AG04450 (cell line): ENCODE data around the gene ANKRD13C. TPM values are rescaled to one million over a fixed set of nuclear protein-coding genes. Genes with fewer than 3 reads are reported as not detected.

Experiments used
- CTCF ChIA-PET: fragments of 300-600, 350-600 bp; formaldehyde crosslinking; extraction: SDS; loops from one replicate; lab custom pipeline; 2022; ENCODE audit warnings: antibody characterized with exemption, inconsistent platforms; lab: Charles Lee
- POLR2A ChIA-PET: fragments of 350-600 bp; formaldehyde crosslinking; extraction: SDS; loops from one replicate; lab custom pipeline; 2021; ENCODE audit warnings: antibody characterized with exemption, inconsistent platforms; lab: Yijun Ruan, JAX
- DNase-seq: peaks from one replicate; pipeline ENCODE4 v3.0.0-alpha.2; 2011; ENCODE audit warnings: low read depth, low spot score
- H3K27ac ChIP-seq: one replicate; pipeline ENCODE4 v1.5.1; 2012; ENCODE audit warnings: low read depth, low read length, control low read depth
- H3K27me3 ChIP-seq: one replicate; pipeline ENCODE4 v1.6.0; 2012; ENCODE audit warnings: low read length; ENCODE audit not compliant: control insufficient read depth, insufficient read depth
- H3K4me3 ChIP-seq: 2 replicates; pipeline ENCODE4 v1.5.1; 2011; ENCODE audit warnings: mild to moderate bottlenecking, low read depth, low read length, control low read depth
- H3K9me3 ChIP-seq: 2 replicates; pipeline ENCODE4 v1.5.1; 2012; ENCODE audit warnings: low read length; ENCODE audit not compliant: control insufficient read depth, insufficient read depth
- polyA plus RNA-seq: library from polyadenylated mRNA; depleted of rRNA; stranded (reverse); fragments of >200 nt; gene quantifications from 2 replicates; pipeline ENCODE4 v1.2.3, GENCODE V29; 2011
- TF ChIP-seq, protein P1 (sequence below): IDR thresholded peaks from 2 replicates; pipeline ENCODE4 v1.5.1; 2011; ENCODE audit warnings: low read depth, low read length, control low read depth, inconsistent platforms

ANKRD13C gene
- polyA plus RNA-seq, 1 experiment = 18.1 TPM

DNA sequence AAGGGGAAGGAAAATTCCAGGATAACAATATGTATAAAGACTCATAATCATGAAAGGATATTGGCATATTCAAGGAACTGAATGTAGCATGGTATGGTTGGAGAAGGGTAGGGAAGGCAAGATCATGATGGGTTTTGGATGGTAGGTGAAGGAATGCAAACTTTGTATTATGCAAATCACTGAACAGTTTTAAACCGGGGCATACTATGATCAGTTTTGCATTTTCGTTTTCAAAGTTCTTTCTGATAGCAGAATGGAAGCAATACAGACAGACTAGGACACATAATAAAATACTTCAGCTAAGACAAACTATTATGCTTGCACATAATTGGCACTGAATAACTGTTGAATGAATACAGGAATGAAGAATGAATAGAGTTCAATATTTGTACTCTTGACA lies 42.1 kb upstream of the ANKRD13C start:
- DNase-seq = no peak
- TF ChIP-seq, protein P1, sequence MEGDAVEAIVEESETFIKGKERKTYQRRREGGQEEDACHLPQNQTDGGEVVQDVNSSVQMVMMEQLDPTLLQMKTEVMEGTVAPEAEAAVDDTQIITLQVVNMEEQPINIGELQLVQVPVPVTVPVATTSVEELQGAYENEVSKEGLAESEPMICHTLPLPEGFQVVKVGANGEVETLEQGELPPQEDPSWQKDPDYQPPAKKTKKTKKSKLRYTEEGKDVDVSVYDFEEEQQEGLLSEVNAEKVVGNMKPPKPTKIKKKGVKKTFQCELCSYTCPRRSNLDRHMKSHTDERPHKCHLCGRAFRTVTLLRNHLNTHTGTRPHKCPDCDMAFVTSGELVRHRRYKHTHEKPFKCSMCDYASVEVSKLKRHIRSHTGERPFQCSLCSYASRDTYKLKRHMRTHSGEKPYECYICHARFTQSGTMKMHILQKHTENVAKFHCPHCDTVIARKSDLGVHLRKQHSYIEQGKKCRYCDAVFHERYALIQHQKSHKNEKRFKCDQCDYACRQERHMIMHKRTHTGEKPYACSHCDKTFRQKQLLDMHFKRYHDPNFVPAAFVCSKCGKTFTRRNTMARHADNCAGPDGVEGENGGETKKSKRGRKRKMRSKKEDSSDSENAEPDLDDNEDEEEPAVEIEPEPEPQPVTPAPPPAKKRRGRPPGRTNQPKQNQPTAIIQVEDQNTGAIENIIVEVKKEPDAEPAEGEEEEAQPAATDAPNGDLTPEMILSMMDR = no peak
- H3K4me3 ChIP-seq = no peak overlapping the region
- ChIA-PET CTCF (no interaction called here), POLR2A (no interaction called here)
- no peaks in the 10 kb centered on the region for H3K9me3 ChIP-seq
- no peaks in the 10 kb centered on the region for H3K27me3 ChIP-seq
- H3K27ac ChIP-seq = no peak overlapping the region

DNA sequence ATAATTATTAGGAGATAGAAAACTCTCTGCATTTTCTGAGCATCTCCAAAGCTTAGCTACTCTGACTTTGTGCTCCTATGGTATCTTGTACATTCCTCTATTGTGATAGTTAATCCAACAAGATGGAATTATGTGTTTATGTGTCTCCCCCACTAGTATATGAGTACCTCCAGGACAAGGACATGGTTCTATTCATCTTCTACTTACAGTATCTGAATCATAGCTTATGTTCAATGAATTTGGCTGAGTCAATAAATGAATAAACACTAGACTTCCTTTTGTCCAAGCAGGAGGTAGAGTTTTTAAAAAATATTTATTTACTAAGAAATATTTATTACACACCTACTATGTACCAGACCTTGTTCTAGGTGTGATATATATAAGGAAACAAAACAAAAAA lies 38.1 kb upstream of the ANKRD13C start:
- H3K27me3 ChIP-seq = no peaks in the 10 kb centered on the region
- ChIA-PET CTCF (no interaction called here), POLR2A (no interaction called here)

DNA sequence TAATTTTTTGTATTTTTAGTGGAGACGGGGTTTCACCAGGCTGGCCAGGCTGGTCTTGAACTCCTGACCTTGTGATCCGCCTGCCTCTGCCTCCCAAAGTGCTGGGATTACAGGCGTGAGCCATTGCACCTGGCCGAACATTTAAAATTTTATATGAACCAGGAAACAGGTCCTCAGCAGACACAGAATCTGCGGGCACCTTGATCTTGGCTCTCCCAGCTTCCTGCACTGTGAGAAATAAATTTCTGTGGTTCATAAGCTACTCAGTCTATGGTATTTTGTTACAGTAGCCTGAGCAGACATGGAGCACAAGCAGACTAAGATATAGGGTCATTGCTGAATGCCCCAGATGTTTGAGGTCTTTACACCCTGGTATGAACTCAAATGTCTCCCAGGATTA lies 33.0 kb upstream of the ANKRD13C start:
- no peak for DNase-seq
- no peaks in the 10 kb centered on the region for H3K9me3 ChIP-seq
- no peak overlapping the region for H3K27ac ChIP-seq
- CTCF ChIA-PET = no interaction called here
- POLR2A ChIA-PET = no interaction called here
- no peak overlapping the region for H3K4me3 ChIP-seq
- H3K27me3 ChIP-seq = no peaks in the 10 kb centered on the region
- TF ChIP-seq, protein P1 = no peak

More for the DNA sequence above, 38.1 kb upstream of the ANKRD13C start:
- DNase-seq = no peak
- Histone ChIP-seq H3K4me3 (no peak overlapping the region), H3K9me3 (no peaks in the 10 kb centered on the region), H3K27ac (no peak overlapping the region)
- TF ChIP-seq, protein P1 = no peak

DNA sequence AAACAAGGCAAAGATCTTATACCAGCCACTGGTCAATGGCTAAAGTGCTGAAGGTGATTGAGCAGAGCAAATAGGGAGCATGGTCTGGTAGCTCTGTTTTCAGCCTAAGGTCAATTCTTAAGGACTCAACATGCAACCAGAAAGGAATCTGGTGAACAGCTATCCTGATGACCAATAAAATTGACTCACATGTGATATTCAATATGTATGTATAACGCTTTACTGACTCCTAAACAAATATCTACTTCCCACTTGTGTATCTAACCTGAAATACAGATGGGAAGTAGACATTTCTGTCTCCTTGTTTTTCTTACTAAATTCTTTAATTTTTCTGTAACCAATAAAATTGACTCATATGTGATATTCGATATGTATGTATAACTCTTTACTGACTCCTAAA lies 31.6 kb upstream of the ANKRD13C start:
- H3K4me3 ChIP-seq = no peak overlapping the region
- no peak overlapping the region for H3K27ac ChIP-seq
- ChIA-PET POLR2A (no interaction called here), CTCF (no interaction called here)
- no peaks in the 10 kb centered on the region for H3K27me3 ChIP-seq
- DNase-seq = no peak
- no peaks in the 10 kb centered on the region for H3K9me3 ChIP-seq
- TF ChIP-seq, protein P1 = no peak

DNA sequence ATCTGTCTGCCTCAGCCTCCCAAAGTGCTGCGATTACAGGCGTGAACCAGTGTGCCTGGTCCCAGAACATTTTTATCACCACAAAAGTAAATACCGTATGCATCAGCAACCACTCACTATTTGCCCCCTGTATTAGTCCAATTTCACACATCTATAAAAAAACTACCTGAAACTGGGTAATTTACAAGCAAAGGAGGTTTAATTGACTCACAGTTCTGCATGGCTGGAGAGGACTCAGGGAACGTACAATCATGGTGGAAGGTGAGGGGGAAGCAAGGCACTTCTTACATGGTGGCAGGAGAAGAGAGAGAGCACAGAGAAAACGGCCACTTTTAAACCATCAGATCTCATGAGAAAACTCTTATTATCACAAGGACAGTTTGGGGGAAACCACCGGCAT lies 31.0 kb upstream of the ANKRD13C start:
- DNase-seq = no peak
- H3K4me3 ChIP-seq = no peak overlapping the region
- H3K27me3 ChIP-seq = no peaks in the 10 kb centered on the region
- TF ChIP-seq, protein P1 = no peak
- ChIA-PET CTCF (no interaction called here), POLR2A (no interaction called here)
- no peak overlapping the region for H3K27ac ChIP-seq
- H3K9me3 ChIP-seq = no peaks in the 10 kb centered on the region
